Kidney capillary endothelial cell (primary cell): ENCODE measurements around the gene CSRP1.
"Not testable (repeated sequence)": the region's sequence is repeated elsewhere in the genome, so short reads cannot be mapped to it uniquely, and the experiment has no call there.

Experiments
- DNase-seq: peaks from one replicate; pipeline ENCODE4 v3.0.0-alpha.2; 2018; ENCODE audit warnings: low spot score

Gene CSRP1

GRCh38 chr1:201497935-201498509 is 8.9 kb downstream of the CSRP1 start:
- no peak for DNase-seq

GRCh38 chr1:201496296-201496690 is 10.6 kb downstream of the CSRP1 start:
- DNase-seq: no peak

GRCh38 chr1:201495551-201496295 is 11.2 kb downstream of the CSRP1 start:
- no peak for DNase-seq

GRCh38 chr1:201493757-201494617 is 12.9 kb downstream of the CSRP1 start:
- DNase-seq: no peak

- DNase-seq: not testable (repeated sequence)
These were observed 13.8 kb downstream of the CSRP1 start for GRCh38 chr1:201493026-201493656.

- DNase-seq: no peak
These were observed 14.9 kb downstream of the CSRP1 start for GRCh38 chr1:201491896-201492511.

GRCh38 chr1:201490708-201491131 is 16.2 kb downstream of the CSRP1 start:
- DNase-seq: peak; percentile 48

GRCh38 chr1:201489643-201490261 is 17.2 kb downstream of the CSRP1 start:
- no peak for DNase-seq

- peak; percentile 94 for DNase-seq
These were observed 17.9 kb downstream of the CSRP1 start for GRCh38 chr1:201488830-201489589.

- no peak for DNase-seq
These were observed 19.2 kb downstream of the CSRP1 start for GRCh38 chr1:201487742-201488141.

- no peak for DNase-seq
These were observed 20.7 kb downstream of the CSRP1 start for GRCh38 chr1:201486187-201486586.

GRCh38 chr1:201485184-201485774 is 21.6 kb downstream of the CSRP1 start:
- no peak for DNase-seq

GRCh38 chr1:201483373-201483949 is 23.5 kb downstream of the CSRP1 start:
- DNase-seq: no peak

GRCh38 chr1:201482755-201483154 is 24.2 kb downstream of the CSRP1 start:
- no peak for DNase-seq

GRCh38 chr1:201481761-201482493 is 25.0 kb downstream of the CSRP1 start:
- peak; percentile 75 for DNase-seq

- no peak for DNase-seq
These were observed 25.9 kb downstream of the CSRP1 start for GRCh38 chr1:201481004-201481380.

GRCh38 chr1:201480231-201481003 is 26.5 kb downstream of the CSRP1 start:
- DNase-seq: no peak

- no peak for DNase-seq
These were observed 27.7 kb downstream of the CSRP1 start for GRCh38 chr1:201479201-201479730.
